HL-60/S4 treated with retinoic acid at 250 ng/mL for 4 days and 3 days (cell line): Measurements from ENCODE around the gene RBM19.

Experiments
- in situ Hi-C: fragments of 300-500 bp; cut with MboI; formaldehyde crosslinking; loops from 2 replicates; pipeline ENCODE4 v1.7.0; 2022; ENCODE audit warnings: low sequenced_read_pairs

The RBM19 gene

GRCh38 chr12:113891739-113892520 lies 74.2 kb downstream of the RBM19 start:
- in situ Hi-C loops: no loop called here

- in situ Hi-C loops: no loop called here
These were observed 74.9 kb downstream of the RBM19 start for GRCh38 chr12:113891167-113891692.

- in situ Hi-C loops: no loop called here
These were observed 76.1 kb downstream of the RBM19 start for GRCh38 chr12:113889891-113890581.

- in situ Hi-C loops: no loop called here
These were observed 77.0 kb downstream of the RBM19 start for GRCh38 chr12:113889076-113889475.

- in situ Hi-C loops: no loop called here
These were observed 77.7 kb downstream of the RBM19 start for GRCh38 chr12:113888435-113888834.

- in situ Hi-C loops: no loop called here
These were observed 78.2 kb downstream of the RBM19 start for GRCh38 chr12:113887906-113888305.

- in situ Hi-C loops: no loop called here
These were observed 79.4 kb downstream of the RBM19 start for GRCh38 chr12:113886721-113887120.

- in situ Hi-C loops: no loop called here
These were observed 81.7 kb downstream of the RBM19 start for GRCh38 chr12:113884392-113884791.

- in situ Hi-C loops: no loop called here
These were observed 83.4 kb downstream of the RBM19 start for GRCh38 chr12:113882690-113883089.

- in situ Hi-C loops: no loop called here
These were observed 84.8 kb downstream of the RBM19 start for GRCh38 chr12:113880988-113881962.

- in situ Hi-C loops: no loop called here
These were observed 85.8 kb downstream of the RBM19 start for GRCh38 chr12:113880326-113880725.

- in situ Hi-C loops: no loop called here
These were observed 86.5 kb downstream of the RBM19 start for GRCh38 chr12:113879658-113880057.

- in situ Hi-C loops: no loop called here
These were observed 88.5 kb downstream of the RBM19 start for GRCh38 chr12:113877607-113878006.

GRCh38 chr12:113876160-113876559 lies 90.0 kb downstream of the RBM19 start:
- in situ Hi-C loops: no loop called here

GRCh38 chr12:113875691-113876090 lies 90.4 kb downstream of the RBM19 start:
- in situ Hi-C loops: no loop called here

- in situ Hi-C loops: no loop called here
These were observed 91.0 kb downstream of the RBM19 start for GRCh38 chr12:113874999-113875561.

- in situ Hi-C loops: no loop called here
These were observed 91.8 kb downstream of the RBM19 start for GRCh38 chr12:113874326-113874725.

- in situ Hi-C loops: no loop called here
These were observed 92.4 kb downstream of the RBM19 start for GRCh38 chr12:113873740-113874139.

- in situ Hi-C loops: no loop called here
These were observed 95.2 kb downstream of the RBM19 start for GRCh38 chr12:113870890-113871289.

- in situ Hi-C loops: no loop called here
These were observed 96.1 kb downstream of the RBM19 start for GRCh38 chr12:113870035-113870434.

- in situ Hi-C loops: no loop called here
These were observed 97.8 kb downstream of the RBM19 start for GRCh38 chr12:113868365-113868764.
